GM12878 (cell line): ENCODE data around the gene FLACC1. TPM values are rescaled to one million over a fixed set of nuclear protein-coding genes. Genes with fewer than 3 reads are reported as not detected.

Experiments
- ATAC-seq: fragments of 200-7000 bp; cut with Tn5 transposase; 3 replicates; pipeline ENCODE4 v1.9.1; 2020; ENCODE audit warnings: mild to moderate bottlenecking, moderate library complexity
- BruUV-seq: library from RNA; stranded (reverse); fragments of 400-500 nt; replicated peaks from 2 replicates; lab custom pipeline; 2021; lab: Mats Ljungman, UMichigan
- CTCF ChIA-PET: fragments of 300-600 bp; sonication (Branson Sonifier 250); formaldehyde crosslinking; extraction: SDS; loops from one replicate; lab custom pipeline; 2021; ENCODE audit warnings: inconsistent platforms; lab: Yijun Ruan, JAX
- POLR2A ChIA-PET: fragments of 350-600 bp; formaldehyde crosslinking; extraction: SDS; loops from one replicate; lab custom pipeline; 2021; ENCODE audit warnings: inconsistent platforms; lab: Charles Lee
- RAD21 ChIA-PET: fragments of 300-600 bp; sonication (Branson Sonifier 250); formaldehyde crosslinking; loops from one replicate; lab custom pipeline; 2023; ENCODE audit warnings: antibody characterized with exemption; ENCODE audit not compliant: unreplicated experiment; lab: Charles Lee
- SMC1A ChIA-PET: fragments of 300-600 bp; sonication (Branson Sonifier 250); formaldehyde crosslinking; loops from one replicate; lab custom pipeline; 2023; ENCODE audit not compliant: unreplicated experiment, uncharacterized antibody; lab: Charles Lee
- DNase-seq: peaks from one replicate; pipeline ENCODE4 v3.0.0-alpha.2; 2011; ENCODE audit warnings: low read depth, low spot score
- FAIRE-seq: peaks from 3 replicates; lab custom pipeline; 2011; peaks lifted over from hg19 to GRCh38; lab: Jason Lieb, UNC
- H2AFZ ChIP-seq: 2 replicates; pipeline ENCODE4 v1.6.0; 2011; ENCODE audit warnings: low read depth, low read length, control low read depth; ENCODE audit not compliant: control insufficient read depth
- H3K27ac ChIP-seq: 2 replicates; pipeline ENCODE4 v1.5.1; 2011; ENCODE audit warnings: control low read depth; ENCODE audit not compliant: control insufficient read depth, insufficient read depth
- H3K27me3 ChIP-seq, 2 experiments: replicated peaks in 1 of 2; 2 replicates each; pipeline versions ENCODE4 v1.6.0 to v1.6.1; 2011; ENCODE audit warnings: low read length in 1 of 2; ENCODE audit not compliant: control insufficient read depth in 2 of 2, insufficient read depth in 2 of 2
- H3K36me3 ChIP-seq, 2 experiments: 2 replicates each; pipeline ENCODE4 v1.5.1; 2011; ENCODE audit warnings: low read length in 1 of 2; ENCODE audit not compliant: control insufficient read depth in 2 of 2, insufficient read depth in 2 of 2
- H3K4me1 ChIP-seq: 2 replicates; pipeline ENCODE4 v1.6.1; 2011; ENCODE audit warnings: mild to moderate bottlenecking, low read length, moderate library complexity, mixed read lengths; ENCODE audit not compliant: control insufficient read depth, insufficient read depth
- H3K4me2 ChIP-seq: 2 replicates; pipeline ENCODE4 v1.6.0; 2011; ENCODE audit warnings: control low read depth; ENCODE audit not compliant: control insufficient read depth, insufficient read depth
- H3K4me3 ChIP-seq: fragments of 200-600 bp; sonication (generic); 2 replicates; pipeline ENCODE4 v1.5.1; 2016
- H3K79me2 ChIP-seq: 2 replicates; pipeline ENCODE4 v1.6.0; 2011; ENCODE audit warnings: low read length; ENCODE audit not compliant: control insufficient read depth, insufficient read depth
- H3K9ac ChIP-seq: 2 replicates; pipeline ENCODE4 v1.8.0; 2011; ENCODE audit warnings: low read length, control low read depth, mixed read lengths; ENCODE audit not compliant: control insufficient read depth, insufficient read depth
- H3K9me3 ChIP-seq: replicated peaks from 3 replicates; pipeline ENCODE4 v1.5.1; 2011; ENCODE audit warnings: mild to moderate bottlenecking, low read length; ENCODE audit not compliant: control insufficient read depth, insufficient read depth
- H4K20me1 ChIP-seq: 2 replicates; pipeline ENCODE4 v1.6.0; 2011; ENCODE audit not compliant: control insufficient read depth, insufficient read depth
- BACH1 ChIP-seq: fragments of 450-650 bp; IDR thresholded peaks from 2 replicates; pipeline ENCODE4 v1.6.1; 2017; ENCODE audit warnings: mild to moderate bottlenecking, borderline replicate concordance
- BCL11A ChIP-seq: IDR thresholded peaks from 2 replicates; pipeline ENCODE4 v1.6.1; 2011; ENCODE audit warnings: low read depth, low read length
- BCLAF1 ChIP-seq: fragments of 450-650 bp; IDR thresholded peaks from 2 replicates; pipeline ENCODE4 v1.6.1; 2017; ENCODE audit warnings: antibody characterized with exemption, mild to moderate bottlenecking, moderate library complexity
- CBX5 ChIP-seq: sonication (generic); IDR thresholded peaks from 2 replicates; pipeline ENCODE4 v1.6.1; 2016; ENCODE audit warnings: low read depth, moderate library complexity, mild to moderate bottlenecking, inconsistent platforms
- CHD4 ChIP-seq: fragments of 200-600 bp; sonication (generic); IDR thresholded peaks from 2 replicates; pipeline ENCODE4 v1.6.1; 2016; ENCODE audit warnings: mild to moderate bottlenecking
- CREB1 ChIP-seq: IDR thresholded peaks from 2 replicates; pipeline ENCODE4 v1.6.1; 2012; ENCODE audit warnings: low read depth, mild to moderate bottlenecking, inconsistent platforms
- CREM ChIP-seq: IDR thresholded peaks from 2 replicates; pipeline ENCODE4 v1.6.1; 2014; ENCODE audit warnings: antibody characterized with exemption, low read depth
- EP300 ChIP-seq, 2 experiments: fragments of 150-350 bp in 1 of 2; IDR thresholded peaks; 2 replicates each; pipeline ENCODE4 v1.6.1; 2011 to 2012; ENCODE audit warnings: low read depth in 2 of 2, low read length in 2 of 2, borderline replicate concordance in 1 of 2, improper control_type of control experiment in 1 of 2, inconsistent platforms in 1 of 2; ENCODE audit not compliant: control insufficient read depth in 1 of 2
- ESRRA ChIP-seq: IDR thresholded peaks from 2 replicates; pipeline ENCODE4 v1.6.1; 2012; ENCODE audit warnings: mild to moderate bottlenecking, low read length, improper control_type of control experiment
- FOXK2 ChIP-seq: fragments of 450-650 bp; IDR thresholded peaks from 2 replicates; pipeline ENCODE4 v1.6.1; 2017; ENCODE audit warnings: mild to moderate bottlenecking, moderate library complexity
- GABPA ChIP-seq: IDR thresholded peaks from 2 replicates; pipeline ENCODE4 v1.6.1; 2014; ENCODE audit warnings: antibody characterized with exemption, low read depth, mild to moderate bottlenecking, inconsistent platforms
- IKZF1 ChIP-seq: fragments of 450-650 bp; conservative IDR thresholded peaks from 2 replicates; pipeline ENCODE4 v1.6.1; 2017; ENCODE audit warnings: antibody characterized with exemption, mild to moderate bottlenecking
- RELA ChIP-seq: fragments of 450-650 bp; IDR thresholded peaks from 2 replicates; pipeline ENCODE4 v1.8.0; 2014; ENCODE audit warnings: borderline replicate concordance; ENCODE audit not compliant: partially characterized antibody
- WGBS: methylation state at CpG from one replicate; pipeline ENCODE4 v1.1.6; 2016; ENCODE audit warnings: low lambda C conversion rate; ENCODE audit not compliant: insufficient replicate concordance, insufficient coverage; ENCODE audit errors: missing lambda C conversion rate; 5-methylcytosine and 5-hydroxymethylcytosine counted together
- in situ Hi-C: fragments of 300-500 bp; cut with MboI; formaldehyde crosslinking; loops from 9 replicates; pipeline ENCODE4 v1.14.3; 2018; ENCODE audit warnings: mixed read lengths
- intact Hi-C: fragments of 100-400 bp; cut with micrococcal nuclease; formaldehyde crosslinking; loops from one replicate; pipeline ENCODE4 v1.14.2; 2022; ENCODE audit not compliant: unreplicated experiment
- polyA plus RNA-seq, 11 experiments: library from polyadenylated mRNA; depleted of rRNA in 4 of 11; unstranded in 6 of 11; stranded (reverse) in 5 of 11; fragments of >200 nt; fragmentation: Nextera tagmentation in 4 of 11; fragmentation: Illumina TruSeq in 1 of 11; extraction: Ambion mirVana in 4 of 11; extraction: Trizol in 1 of 11; gene quantifications; 1 replicate in 1 of 11; 2 replicates in 10 of 11; pipeline versions ENCODE4 v1.2.1 to v1.2.3, GENCODE V29; 2011 to 2016; ENCODE audit warnings: inconsistent platforms in 2 of 11, missing spikeins in 2 of 11, low read depth in 1 of 11
- total RNA-seq, 4 experiments: library from RNA; depleted of rRNA in 3 of 4; stranded (reverse); fragments of >200 nt in 3 of 4; fragmentation: Illumina TruSeq in 1 of 4; extraction: Trizol in 1 of 4; gene quantifications; 2 replicates each; pipeline versions ENCODE4 v1.2.1 to v1.2.3, GENCODE V29; 2013 to 2021
- TF ChIP-seq, protein P1 (sequence below), 3 experiments: IDR thresholded peaks in 2 of 3; conservative IDR thresholded peaks in 1 of 3; 2 replicates each; pipeline ENCODE4 v1.5.1; 2011; ENCODE audit warnings: low read depth in 3 of 3, low read length in 3 of 3, mild to moderate bottlenecking in 3 of 3, control low read depth in 2 of 3, moderate library complexity in 2 of 3, inconsistent platforms in 1 of 3, mixed read lengths in 1 of 3; ENCODE audit not compliant: control insufficient read depth in 2 of 3, insufficient read depth in 1 of 3; ENCODE audit errors: extremely low read depth in 1 of 3

The FLACC1 gene
- total and polyA plus RNA-seq, 10 of the 15 experiments (the other 5 are each of a cell fraction or from before 2014, with no cell fraction given) = 0.08 to 0.54 (median 0.30) TPM; not detected in 2

GRCh38 chr2:201261906-201262305 is 95.2 kb downstream of the FLACC1 start:
- Histone ChIP-seq H3K4me1 (peaks cover 25% of the 10 kb centered on the region), H3K79me2 (peaks cover 9% of the 10 kb centered on the region), H3K9ac (no peak overlapping the region), H3K4me3 (no peak overlapping the region), H3K27ac (no peak overlapping the region), H3K27me3 (no peaks in the 10 kb centered on the region), H3K4me2 (peak overlapping the region; percentile 2; the same call in 1 of the 2 replicates), H3K9me3 (no peaks in the 10 kb centered on the region), H2AFZ (no peak overlapping the region), H4K20me1 (no peaks in the 10 kb centered on the region), H3K36me3 (peaks cover 0 to 4% of the 10 kb centered on the region in 2 experiments; a peak in 1 of 4 replicates)
- ChIA-PET POLR2A (interaction anchor here (1.0 to 5.1 kb wide), 2 partner anchors 9 to 29 kb away, joined by 7 to 33 read pairs; no protein-coding TSS in a partner anchor), RAD21 (interaction anchor here (1.0 to 6.4 kb wide), 6 partner anchors 9 to 519 kb away, joined by 3 to 79 read pairs (median 8); partner anchors contain the start of genes ALS2 and CASP10), SMC1A (interaction anchor here (1.5 to 10.5 kb wide), 6 partner anchors 10 to 103 kb away, joined by 4 to 87 read pairs (median 13); no protein-coding TSS in a partner anchor), CTCF (interaction anchor here (0.6 to 7.1 kb wide), 7 partner anchors 11 to 104 kb away, joined by 3 to 85 read pairs (median 7); partner anchors contain the start of gene CASP10)
- FAIRE-seq (no peak), DNase-seq (no peak), ATAC-seq (no peak)
- intact Hi-C loops (loop anchor here (10.0 kb wide), 1 partner anchor 383 kb away; the partner anchor contains the start of gene TMEM237), in situ Hi-C loops (no loop called here)
- TF ChIP-seq CREB1 = no peak
- TF ChIP-seq GABPA = no peak
- no peak for TF ChIP-seq CREM
- no peak for TF ChIP-seq EP300 (IDR thresholded peaks at IDR 0.05; ENCODE audit: borderline replicate concordance in 1 of 2, control insufficient read depth in 1 of 2, low read depth in 2 of 2, low read length in 2 of 2)
- TF ChIP-seq, protein P1, sequence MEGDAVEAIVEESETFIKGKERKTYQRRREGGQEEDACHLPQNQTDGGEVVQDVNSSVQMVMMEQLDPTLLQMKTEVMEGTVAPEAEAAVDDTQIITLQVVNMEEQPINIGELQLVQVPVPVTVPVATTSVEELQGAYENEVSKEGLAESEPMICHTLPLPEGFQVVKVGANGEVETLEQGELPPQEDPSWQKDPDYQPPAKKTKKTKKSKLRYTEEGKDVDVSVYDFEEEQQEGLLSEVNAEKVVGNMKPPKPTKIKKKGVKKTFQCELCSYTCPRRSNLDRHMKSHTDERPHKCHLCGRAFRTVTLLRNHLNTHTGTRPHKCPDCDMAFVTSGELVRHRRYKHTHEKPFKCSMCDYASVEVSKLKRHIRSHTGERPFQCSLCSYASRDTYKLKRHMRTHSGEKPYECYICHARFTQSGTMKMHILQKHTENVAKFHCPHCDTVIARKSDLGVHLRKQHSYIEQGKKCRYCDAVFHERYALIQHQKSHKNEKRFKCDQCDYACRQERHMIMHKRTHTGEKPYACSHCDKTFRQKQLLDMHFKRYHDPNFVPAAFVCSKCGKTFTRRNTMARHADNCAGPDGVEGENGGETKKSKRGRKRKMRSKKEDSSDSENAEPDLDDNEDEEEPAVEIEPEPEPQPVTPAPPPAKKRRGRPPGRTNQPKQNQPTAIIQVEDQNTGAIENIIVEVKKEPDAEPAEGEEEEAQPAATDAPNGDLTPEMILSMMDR (IDR thresholded peaks at IDR 0.05 in 2 of 3, conservative IDR thresholded peaks at IDR 0.05 in 1 of 3; ENCODE audit: control insufficient read depth in 2 of 3, extremely low read depth in 1 of 3, insufficient read depth in 1 of 3, low read depth in 3 of 3, low read length in 3 of 3) = no peak
- no peak for TF ChIP-seq CHD4
- TF ChIP-seq FOXK2 = no peak
- TF ChIP-seq RELA = no peak
- no peak for TF ChIP-seq ESRRA
- no peak for TF ChIP-seq IKZF1
- no peak for TF ChIP-seq BACH1
- TF ChIP-seq CBX5 = no peak
- TF ChIP-seq BCLAF1 = no peak
- TF ChIP-seq BCL11A = no peak
- no TSS peak for BruUV-seq
- WGBS = 100% methylated on average over 2 of the region's 2 CpGs
